GM21529 (cell line): ENCODE data around the gene HRH1.
"Not testable (repeated sequence)": the region's sequence is repeated elsewhere in the genome, so short reads cannot be mapped to it uniquely, and the experiment has no call there.

Experiments
- ATAC-seq: cut with Tn5 transposase; IDR thresholded peaks from one replicate; pipeline ENCODE4 v1.9.1; 2021; ENCODE audit not compliant: unreplicated experiment

HRH1 gene

GRCh38 chr3:11201251-11202019, 47.1 kb downstream of the HRH1 start:
- no peak for ATAC-seq

- ATAC-seq, result no peak
These were observed 49.7 kb downstream of the HRH1 start for GRCh38 chr3:11203961-11204360.

DNA sequence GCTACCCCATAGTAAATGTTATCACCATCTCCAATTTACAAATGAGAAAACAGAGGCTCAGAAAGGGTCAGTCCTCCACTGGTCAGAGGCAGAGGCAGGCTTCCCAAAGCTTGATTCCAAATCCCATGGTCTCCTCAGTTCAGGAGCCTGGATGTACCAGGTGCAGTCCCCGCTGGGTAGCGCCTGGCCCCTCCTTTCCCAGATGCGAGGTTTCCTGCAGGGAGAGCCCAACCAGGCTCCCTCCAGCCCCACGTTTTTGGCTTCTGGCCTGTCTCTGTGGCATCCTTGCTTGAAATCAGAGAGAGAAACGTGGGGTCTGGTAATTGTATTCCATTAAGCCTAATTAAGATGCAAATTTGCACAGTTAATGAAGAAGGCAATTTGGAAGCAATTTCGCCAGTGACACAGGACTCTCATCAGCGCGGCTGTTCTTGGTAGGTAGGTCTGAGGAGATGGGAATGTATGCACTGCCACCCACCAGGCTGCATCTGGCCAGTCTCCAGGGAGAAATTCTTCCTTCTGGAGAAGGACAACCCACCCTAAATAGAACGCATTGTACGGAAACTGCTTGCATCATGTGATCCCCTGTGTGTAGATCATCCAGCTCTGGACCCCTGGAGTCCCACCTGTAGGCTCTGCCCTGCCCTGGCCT, 50.5 kb downstream of the HRH1 start:
- no peak for ATAC-seq

DNA sequence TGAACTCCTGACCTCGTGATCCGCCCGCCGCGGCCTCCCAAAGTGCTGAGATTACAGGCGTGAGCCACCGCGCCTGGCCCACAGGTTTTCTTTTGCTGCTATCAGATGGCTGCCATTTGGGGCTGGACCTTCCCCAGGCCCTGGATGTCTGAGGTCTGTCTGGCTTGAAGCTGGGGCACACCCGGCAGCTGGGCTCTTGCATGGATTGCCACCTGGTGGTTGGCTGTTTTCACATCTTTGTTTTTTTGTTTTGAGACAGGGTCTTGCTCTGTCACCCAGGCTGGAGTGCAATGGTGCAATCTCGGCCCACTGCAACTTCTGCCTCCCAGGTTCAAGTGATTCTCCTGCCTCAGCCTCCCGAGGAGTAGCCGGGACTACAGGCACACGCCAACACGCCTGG, 51.6 kb downstream of the HRH1 start:
- not testable (repeated sequence) for ATAC-seq

DNA sequence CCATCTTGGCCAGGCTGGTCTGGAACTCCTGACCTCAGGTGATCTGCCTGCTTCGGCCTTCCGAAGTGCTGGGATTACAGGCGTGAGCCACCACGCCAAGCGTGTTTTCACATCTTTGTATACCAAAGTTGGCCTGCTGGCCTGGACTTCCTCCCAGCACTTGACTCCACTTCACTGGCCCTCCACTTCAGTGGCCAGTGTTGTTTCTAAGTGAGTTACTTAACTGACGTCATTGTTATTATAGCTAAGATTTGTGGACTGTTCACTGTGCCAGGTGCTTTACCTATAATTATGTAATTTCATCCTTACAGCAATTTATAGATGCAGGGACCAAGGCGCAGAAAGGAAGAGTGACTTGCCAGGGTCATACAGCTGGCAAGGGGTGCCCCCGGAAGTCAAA, 52.0 kb downstream of the HRH1 start:
- ATAC-seq, result no peak

GRCh38 chr3:11206953-11207352, 52.7 kb downstream of the HRH1 start:
- ATAC-seq, result no peak

GRCh38 chr3:11211531-11212298, 57.4 kb downstream of the HRH1 start:
- no peak for ATAC-seq

DNA sequence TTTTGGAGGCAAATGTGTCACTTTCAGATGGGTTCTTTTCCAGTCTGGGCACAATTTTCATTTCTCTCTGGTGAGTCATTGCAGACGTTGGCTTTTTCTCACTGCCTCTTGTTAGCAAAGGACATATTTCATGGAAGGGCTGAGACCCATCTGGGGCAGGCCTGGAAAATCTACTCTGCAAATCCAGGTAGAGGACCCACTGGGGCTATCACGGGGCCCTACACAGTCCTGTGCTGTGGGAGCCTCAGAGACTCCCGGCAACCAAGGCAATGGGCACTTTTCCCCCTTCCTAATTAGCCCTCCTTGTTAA, 58.0 kb downstream of the HRH1 start:
- ATAC-seq, result no peak

- ATAC-seq, result no peak
These were observed 58.5 kb downstream of the HRH1 start for GRCh38 chr3:11212784-11213183.

GRCh38 chr3:11213810-11214450, 59.6 kb downstream of the HRH1 start:
- ATAC-seq, result no peak

DNA sequence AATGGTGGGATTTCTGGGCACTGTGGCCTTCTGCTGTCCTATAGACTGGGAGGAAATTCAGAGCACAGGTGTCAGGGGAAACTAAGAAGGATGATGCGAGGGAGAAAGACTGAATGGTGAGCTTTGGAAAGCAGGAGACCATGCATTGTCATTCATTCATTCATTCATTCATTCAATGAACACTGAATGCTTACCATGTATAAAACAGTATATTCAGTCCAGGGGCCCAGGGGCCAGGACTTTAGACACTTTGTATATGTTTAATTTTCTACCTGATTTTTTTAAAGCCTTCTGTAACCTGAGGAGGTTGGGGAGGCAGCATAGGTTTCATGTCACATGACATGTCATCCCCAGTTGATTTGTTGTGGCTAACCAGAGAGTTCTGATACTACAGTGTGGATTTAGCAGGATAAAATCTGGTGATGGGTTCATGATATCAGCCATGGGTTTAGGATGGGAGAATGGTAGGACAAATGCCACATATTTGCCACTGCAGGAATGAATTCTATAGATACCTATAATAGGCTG, 60.2 kb downstream of the HRH1 start:
- ATAC-seq, result no peak

DNA sequence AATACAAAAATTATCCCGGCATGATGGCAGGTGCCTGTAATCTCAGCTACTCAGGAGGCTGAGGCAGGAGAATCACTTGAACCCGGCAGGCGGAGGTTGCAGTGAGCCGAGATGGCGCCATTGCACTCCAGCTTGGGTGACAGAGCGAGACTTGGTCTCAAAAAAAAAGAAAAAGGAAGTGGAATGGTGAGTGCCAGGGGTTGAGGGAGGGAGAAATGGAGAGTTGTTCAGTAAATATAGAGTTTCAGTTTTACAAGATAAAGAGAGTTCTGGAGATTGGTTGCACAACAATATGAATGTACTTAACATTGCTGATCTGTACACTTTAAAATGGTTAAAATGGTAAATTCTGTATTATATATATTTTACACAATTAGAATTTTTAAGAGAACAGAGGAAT, 63.1 kb downstream of the HRH1 start:
- ATAC-seq, result not testable (repeated sequence)

DNA sequence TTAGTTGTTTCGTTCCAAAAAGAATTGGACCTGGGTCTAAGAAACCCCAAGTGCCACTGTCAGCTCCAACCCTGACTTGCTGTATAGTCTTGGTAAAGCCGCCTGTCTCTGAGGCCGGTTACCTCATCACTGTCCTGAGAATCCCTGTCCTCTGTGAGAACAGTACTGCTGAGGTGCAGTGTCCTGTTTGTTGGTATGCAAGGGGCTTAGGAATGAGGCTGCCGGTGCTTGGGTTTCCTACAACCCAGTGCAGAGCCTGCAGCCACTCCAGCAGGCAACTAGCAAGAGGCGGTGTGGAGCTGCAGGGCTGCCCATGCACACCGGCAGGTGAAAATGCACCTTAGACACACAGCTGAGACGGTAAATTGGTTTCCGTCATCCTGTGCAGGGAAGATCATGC, 65.9 kb downstream of the HRH1 start:
- no peak for ATAC-seq

DNA sequence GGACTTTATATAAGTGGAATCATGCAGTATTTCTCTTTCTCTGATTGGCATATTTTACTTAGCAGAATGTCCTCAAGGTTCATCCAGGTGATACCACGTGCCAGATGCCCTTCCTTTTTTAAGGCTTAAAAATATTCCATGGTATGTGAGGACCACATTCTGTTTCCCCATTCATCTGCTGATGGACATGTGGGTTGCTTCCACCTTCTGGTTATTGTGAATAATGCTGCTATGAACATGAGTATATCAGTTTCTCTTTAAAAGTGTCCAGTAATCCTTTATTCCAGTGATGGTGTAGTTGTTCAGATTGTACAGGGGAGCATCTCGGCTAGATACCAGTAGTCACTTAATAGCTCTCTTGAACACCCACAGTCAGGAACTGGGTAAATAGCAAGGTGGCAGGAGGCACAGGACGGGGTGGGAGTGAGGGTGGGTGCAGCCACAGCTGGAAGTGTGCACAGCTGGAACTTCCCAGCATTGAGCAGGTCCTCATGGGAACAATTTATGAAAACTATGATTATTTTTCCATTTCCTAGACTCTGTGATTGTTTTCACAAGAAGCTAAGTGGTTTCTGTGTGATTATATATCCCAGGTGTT, 67.6 kb downstream of the HRH1 start:
- no peak for ATAC-seq

DNA sequence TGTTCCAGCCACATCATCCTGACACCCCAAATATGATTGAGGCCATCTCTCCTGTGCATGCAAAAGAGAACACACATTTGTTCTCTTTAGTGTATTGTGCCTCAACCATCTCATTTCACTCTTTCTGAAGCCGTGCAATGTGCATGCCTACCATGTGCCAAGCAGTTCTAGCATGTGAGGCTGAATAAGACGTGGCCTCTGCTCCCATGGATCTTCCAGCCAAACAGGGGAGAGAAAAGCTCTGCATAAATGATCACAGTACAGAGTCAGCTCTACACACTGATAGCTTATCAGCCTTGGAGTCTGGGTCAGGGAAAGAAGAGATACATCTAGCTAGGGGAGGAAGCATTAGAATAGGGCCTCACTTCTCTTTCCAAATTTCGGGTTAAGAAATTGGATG, 69.7 kb downstream of the HRH1 start:
- ATAC-seq, result no peak

DNA sequence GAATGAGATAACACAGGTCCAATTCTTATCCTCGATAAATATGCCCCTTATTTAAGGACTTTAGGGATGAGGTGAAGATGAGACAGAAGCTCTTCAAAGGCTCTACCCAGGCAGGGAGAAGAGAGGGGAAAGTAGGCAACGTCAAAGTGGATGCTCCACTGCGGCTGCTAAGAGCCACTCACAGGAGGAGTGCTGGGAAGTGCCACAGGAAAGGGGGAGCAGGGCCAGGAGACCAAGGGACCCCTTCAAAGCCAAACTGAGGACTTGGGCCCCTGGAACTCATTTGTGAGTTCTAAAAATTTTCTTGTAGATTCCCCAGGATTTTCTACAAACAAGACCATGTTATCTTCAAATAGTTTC, 70.6 kb downstream of the HRH1 start:
- no peak for ATAC-seq

GRCh38 chr3:11226042-11226370, 71.7 kb downstream of the HRH1 start:
- no peak for ATAC-seq

DNA sequence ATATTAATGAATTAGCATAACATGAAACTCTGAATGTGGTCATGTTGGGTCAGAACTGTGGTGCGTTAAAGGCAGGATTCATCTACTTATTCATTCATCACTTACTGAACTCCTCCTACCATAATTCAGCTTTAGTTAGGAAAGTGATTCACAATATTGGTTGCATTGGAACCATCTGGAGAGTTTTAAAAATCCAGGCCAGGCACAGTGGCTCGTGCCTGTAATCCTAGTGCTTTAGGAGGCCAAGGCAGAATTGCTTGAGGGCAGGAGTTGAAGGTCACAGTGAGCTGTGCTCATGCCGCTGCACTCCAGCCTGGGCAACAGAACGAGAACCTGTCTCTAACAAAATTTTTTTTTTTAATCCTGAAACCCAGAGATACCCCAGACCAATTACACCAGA, 73.7 kb downstream of the HRH1 start:
- no peak for ATAC-seq

- ATAC-seq, result no peak
These were observed 75.8 kb downstream of the HRH1 start for GRCh38 chr3:11230125-11230524.

GRCh38 chr3:11230832-11231231, 76.5 kb downstream of the HRH1 start:
- no peak for ATAC-seq

DNA sequence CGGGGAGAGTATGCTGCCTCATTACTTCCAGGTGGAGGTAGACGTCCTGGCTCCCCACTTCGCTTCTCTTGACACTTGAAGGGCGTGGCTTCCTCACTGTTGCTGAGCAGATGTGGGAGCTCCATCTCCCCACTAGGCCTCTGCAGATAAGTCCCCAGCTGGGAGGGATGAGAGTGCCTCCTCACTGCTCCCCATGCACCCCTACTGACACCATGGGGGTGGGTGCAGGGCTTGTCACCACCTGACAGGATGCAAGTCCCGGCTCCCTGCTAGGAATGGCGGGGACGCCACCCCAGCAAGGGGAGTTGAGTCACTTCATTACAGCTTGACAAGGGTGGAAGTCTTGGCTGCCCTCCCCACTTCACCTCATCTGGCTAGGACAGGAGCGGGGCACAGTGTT, 81.1 kb downstream of the HRH1 start:
- no peak for ATAC-seq
